A549 treated with RU486 at 1 μM for 4 hours (cell line): Measurements from ENCODE around the gene INTS2. TPM values are rescaled to one million over a fixed set of nuclear protein-coding genes. Genes with fewer than 3 reads are reported as not detected.

ENCODE experiments used
- total RNA-seq: library from RNA; stranded (reverse); fragments of 200-300 nt; extraction: Qiagen RNA extraction; gene quantifications from 5 replicates; pipeline ENCODE4 v1.2.3, GENCODE V29; 2022; ENCODE audit warnings: low read depth

Gene INTS2
- total RNA-seq, result 8.3 to 13.6 TPM (median 13.2 TPM) in 5 replicates

DNA sequence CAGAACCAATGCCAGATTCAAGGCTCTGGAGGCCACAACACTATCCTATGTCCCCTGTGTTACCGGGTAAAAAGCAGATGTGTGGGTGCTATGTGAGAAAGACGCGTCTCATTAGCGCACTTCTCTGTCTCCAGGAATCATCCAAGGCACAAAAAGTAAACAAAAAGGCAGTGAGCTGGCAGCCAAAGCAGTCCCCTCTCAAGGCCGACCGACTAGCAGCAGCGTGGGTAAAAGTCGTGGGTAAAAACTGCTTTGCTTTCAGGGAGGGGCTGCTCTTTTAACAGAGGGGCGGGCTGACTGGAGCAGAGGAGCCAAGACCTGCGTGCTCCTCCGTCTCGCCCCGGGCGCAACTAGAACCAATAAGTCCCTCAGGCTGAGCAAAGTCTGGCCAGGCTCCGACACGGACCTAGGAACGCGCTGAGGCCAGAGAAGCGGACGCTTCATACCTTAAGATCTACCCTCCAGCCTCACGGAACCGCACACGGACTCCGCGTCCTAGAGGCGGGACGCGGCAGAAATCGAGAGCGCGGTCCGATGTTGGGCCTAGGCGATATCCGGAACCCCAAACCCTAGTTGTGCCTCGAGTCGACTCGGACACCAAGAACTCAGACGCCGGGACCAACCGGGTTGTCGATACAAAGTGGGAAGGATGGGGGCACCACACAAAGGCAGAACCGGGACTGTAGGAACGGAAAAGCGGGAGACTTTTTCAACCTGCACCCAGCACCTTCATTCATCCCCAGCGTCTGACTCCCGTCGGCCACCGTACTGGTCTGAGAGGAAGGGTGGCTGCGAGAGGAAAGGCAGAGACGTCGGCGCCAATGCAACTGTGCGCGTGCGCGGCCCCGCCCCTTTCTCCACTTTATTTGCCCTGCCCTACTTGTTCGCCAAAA, at the start of gene INTS2:
Gene INTS2, minus strand, starts transcription at position 775 of the 893 bp plus-strand sequence. CDS start 1,338 bp downstream, outside the sequence.

GRCh38 chr17:61862975-61863800, 64.6 kb downstream of the INTS2 start, which contains the start of gene BRIP1:
TSS of gene BRIP1 (minus strand) at chr17:61863528. CDS start at chr17:61861539, 1,989 bp downstream.

Other genes starting within 250 kb of the INTS2 start
- 1.8 to 4.6 TPM (median 4.3 TPM) in 5 replicates for gene BRIP1, start 64.5 kb downstream of the INTS2 start, total RNA-seq
- 13.8 to 23.4 TPM (median 22.0 TPM) in 5 replicates for gene MED13, start 137.3 kb upstream of the INTS2 start, total RNA-seq